ENCODE results near the gene CHTOP. TPM values are rescaled to one million over a fixed set of nuclear protein-coding genes. Genes with fewer than 3 reads are reported as not detected.
A peak's percentile ranks its signal among the peaks of the same experiment; 100 is the strongest.

CHTOP gene
- total RNA-seq, 2 donors from 2014 or later, result 39.0 to 78.0 TPM

DNA sequence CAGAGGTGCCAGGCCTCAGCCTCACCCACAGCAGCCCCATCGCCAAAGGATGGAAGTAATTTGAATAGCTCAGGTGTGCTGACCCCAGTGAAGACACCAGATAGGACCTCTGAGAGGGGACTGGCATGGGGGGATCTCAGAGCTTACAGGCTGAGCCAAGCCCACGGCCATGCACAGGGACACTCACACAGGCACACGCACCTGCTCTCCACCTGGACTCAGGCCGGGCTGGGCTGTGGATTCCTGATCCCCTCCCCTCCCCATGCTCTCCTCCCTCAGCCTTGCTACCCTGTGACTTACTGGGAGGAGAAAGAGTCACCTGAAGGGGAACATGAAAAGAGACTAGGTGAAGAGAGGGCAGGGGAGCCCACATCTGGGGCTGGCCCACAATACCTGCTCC is 59.6 kb downstream of the CHTOP start:
- H3K27ac ChIP-seq, result peak overlapping the region in 1 of 2 donors; percentile 11

More for the DNA sequence above, 59.6 kb downstream of the CHTOP start:
- TF ChIP-seq, protein P1, sequence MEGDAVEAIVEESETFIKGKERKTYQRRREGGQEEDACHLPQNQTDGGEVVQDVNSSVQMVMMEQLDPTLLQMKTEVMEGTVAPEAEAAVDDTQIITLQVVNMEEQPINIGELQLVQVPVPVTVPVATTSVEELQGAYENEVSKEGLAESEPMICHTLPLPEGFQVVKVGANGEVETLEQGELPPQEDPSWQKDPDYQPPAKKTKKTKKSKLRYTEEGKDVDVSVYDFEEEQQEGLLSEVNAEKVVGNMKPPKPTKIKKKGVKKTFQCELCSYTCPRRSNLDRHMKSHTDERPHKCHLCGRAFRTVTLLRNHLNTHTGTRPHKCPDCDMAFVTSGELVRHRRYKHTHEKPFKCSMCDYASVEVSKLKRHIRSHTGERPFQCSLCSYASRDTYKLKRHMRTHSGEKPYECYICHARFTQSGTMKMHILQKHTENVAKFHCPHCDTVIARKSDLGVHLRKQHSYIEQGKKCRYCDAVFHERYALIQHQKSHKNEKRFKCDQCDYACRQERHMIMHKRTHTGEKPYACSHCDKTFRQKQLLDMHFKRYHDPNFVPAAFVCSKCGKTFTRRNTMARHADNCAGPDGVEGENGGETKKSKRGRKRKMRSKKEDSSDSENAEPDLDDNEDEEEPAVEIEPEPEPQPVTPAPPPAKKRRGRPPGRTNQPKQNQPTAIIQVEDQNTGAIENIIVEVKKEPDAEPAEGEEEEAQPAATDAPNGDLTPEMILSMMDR (IDR thresholded peaks at IDR 0.05), result no peak
- no peak overlapping the region for H3K4me3 ChIP-seq
- H3K27me3 ChIP-seq (replicated peaks; ENCODE audit: insufficient read depth), result no peaks in the 10 kb centered on the region
- peaks cover 15 to 19% of the 10 kb centered on the region in 2 donors for H3K4me1 ChIP-seq (ENCODE audit: control insufficient read depth in 1 of 2, low read depth in 2 of 2)
- H3K36me3 ChIP-seq, result peaks cover 40% of the 10 kb centered on the region
- no peak for ATAC-seq (ENCODE audit: insufficient number of reproducible peaks, low FRiP score, low read depth)
- H3K9me3 ChIP-seq, result no peaks in the 10 kb centered on the region
- DNase-seq (ENCODE audit: low spot score), result no peak

Other genes with a start within 250 kb of the CHTOP start
- gene S100A8, start 243.0 kb upstream of the CHTOP start, total RNA-seq, result 10 to 100 TPM; 31.5 to 95.4 TPM
- gene S100A7A, start 217.5 kb upstream of the CHTOP start, total RNA-seq, result not detected
- gene S100A7, start 173.4 kb upstream of the CHTOP start, total RNA-seq, result not detected
- gene S100A6, start 98.1 kb upstream of the CHTOP start, total RNA-seq, result 100 to 1,000 TPM; 367 to 608 TPM
- not detected for gene S100A5, start 93.1 kb upstream of the CHTOP start, total RNA-seq
- 1,000 to 10,000 TPM in 1 of 2 donors, 100 to 1,000 TPM in 1; 514 to 1,429 TPM for gene S100A4, start 88.3 kb upstream of the CHTOP start, total RNA-seq
- 10 to 100 TPM in 1 of 2 donors, 1 to 10 TPM in 1; 3.1 to 25.0 TPM for gene S100A3, start 84.8 kb upstream of the CHTOP start, total RNA-seq
- gene S100A2, start 68.2 kb upstream of the CHTOP start, total RNA-seq, result 1 to 10 TPM; 1.1 to 2.9 TPM
- 10 to 100 TPM; 81.1 to 82.3 TPM for gene S100A16, start 20.9 kb upstream of the CHTOP start, total RNA-seq
- 1 to 10 TPM; 4.2 to 4.9 TPM for gene S100A14, start 17.7 kb upstream of the CHTOP start, total RNA-seq
- 10 to 100 TPM; 64.2 to 82.9 TPM for gene S100A13, start 6.6 kb upstream of the CHTOP start, total RNA-seq
- not detected for gene S100A1, start 5.6 kb upstream of the CHTOP start, total RNA-seq
- 10 to 100 TPM; 37.9 to 41.6 TPM for gene SNAPIN, start 24.6 kb downstream of the CHTOP start, total RNA-seq
- gene ILF2, start 36.9 kb downstream of the CHTOP start, total RNA-seq, result 10 to 100 TPM; 75.7 to 81.8 TPM
- gene NPR1, start 44.6 kb downstream of the CHTOP start, total RNA-seq, result 100 to 1,000 TPM; 279 to 293 TPM
- 10 to 100 TPM; 63.8 to 68.8 TPM for gene INTS3, start 94.0 kb downstream of the CHTOP start, total RNA-seq
- gene SLC27A3, start 141.3 kb downstream of the CHTOP start, total RNA-seq, result 100 to 1,000 TPM in 1 of 2 donors, 10 to 100 TPM in 1; 71.7 to 116 TPM